ENCODE data around the gene PEX13.
"Not testable (repeated sequence)": the region's sequence is repeated elsewhere in the genome, so short reads cannot be mapped to it uniquely, and the experiment has no call there.

Gene PEX13

DNA sequence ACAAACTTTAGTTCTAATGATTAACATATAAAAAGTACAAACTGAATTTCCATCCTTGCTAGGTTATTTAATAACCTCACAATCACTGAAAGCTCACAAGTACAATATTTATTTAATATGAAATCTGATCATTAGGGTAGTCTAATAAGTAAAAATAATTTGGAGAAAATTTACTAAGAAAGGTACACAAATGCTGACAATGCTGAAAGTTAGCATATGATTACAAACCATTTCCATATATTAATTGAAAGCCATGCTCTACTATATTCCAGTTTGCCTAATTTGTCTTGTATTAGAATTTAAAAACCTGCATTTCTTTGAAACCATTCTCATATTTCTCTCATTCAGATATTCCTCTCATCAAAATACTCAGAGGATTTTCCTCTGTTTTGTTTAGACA, 8.2 kb upstream of the PEX13 start:
- DNase-seq = no peak

DNA sequence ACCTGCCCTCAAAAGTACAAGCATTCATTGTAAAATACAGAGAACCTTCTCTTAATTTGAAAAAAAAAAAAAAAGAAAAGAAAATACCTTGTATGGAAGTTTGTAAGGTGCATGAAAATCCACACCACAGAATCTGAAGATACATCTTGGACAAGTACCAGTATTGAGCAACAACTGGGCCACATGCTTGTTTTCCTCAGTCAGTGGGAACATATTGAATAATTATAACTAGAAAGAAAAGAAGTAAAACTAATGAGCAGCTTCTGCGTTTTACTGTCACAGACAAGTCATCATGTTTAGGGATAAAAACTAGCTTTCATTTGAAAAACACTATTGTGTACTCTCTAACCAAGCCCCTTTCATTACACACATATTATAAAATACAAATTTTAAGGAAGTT, 5.8 kb upstream of the PEX13 start:
- no peak for DNase-seq

DNA sequence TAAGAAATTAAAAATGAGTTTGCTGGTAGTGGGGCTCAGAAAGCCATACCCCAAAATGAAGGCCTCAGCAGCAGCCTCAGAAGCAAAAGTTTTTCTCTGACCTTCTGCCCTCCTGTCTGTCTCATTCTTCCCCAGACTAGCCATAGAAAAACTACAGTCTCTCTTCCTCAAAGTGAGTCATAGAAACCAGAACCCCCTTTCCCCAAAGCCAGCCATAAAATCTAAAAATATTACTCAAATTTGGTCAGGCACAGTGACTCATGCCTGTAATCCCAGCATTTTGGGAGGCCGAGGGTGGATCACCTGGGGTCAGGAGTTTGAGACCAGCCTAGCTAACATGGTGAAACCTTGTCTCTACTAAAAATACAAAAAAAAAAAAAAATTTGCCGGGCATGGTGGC, 5.2 kb upstream of the PEX13 start:
- not testable (repeated sequence) for DNase-seq

DNA sequence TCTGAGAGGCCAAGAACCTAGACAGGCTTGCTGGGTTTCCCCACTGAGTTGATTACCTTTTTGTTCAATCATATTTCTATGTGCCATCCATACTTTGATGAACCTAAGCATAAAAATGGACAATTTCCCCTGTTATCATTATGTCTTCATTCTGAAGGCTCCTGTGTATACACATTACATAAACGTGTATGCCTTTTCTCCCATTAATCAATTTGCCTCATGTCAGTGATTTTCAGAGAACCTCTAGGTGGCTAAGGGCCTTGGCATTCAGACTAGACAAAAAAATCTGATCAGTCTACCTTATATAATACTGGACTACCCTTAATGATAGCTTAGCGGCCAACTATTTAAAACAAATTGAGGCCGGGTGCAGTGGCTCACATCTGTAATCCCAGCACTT, 4.1 kb upstream of the PEX13 start:
- DNase-seq = no peak

DNA sequence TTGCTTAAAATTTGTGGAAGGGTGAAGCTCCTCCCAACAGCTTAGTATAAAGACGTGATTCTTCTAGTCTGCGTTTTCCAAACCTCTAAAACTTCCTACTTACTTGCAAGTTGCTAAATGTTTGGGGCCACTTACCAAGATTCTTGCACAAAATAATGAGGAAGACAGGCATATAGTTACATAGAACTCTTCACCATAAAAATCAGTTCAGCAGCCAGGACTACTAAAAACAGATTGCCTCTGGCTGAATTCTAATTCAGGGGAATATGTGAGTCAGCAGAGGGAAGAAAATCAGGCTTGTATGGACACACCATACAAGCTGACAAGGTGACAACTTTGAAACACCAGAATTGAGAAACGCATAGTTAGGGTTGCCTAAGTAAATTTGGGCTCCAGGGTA, 2.8 kb upstream of the PEX13 start:
- no peak for DNase-seq

DNA sequence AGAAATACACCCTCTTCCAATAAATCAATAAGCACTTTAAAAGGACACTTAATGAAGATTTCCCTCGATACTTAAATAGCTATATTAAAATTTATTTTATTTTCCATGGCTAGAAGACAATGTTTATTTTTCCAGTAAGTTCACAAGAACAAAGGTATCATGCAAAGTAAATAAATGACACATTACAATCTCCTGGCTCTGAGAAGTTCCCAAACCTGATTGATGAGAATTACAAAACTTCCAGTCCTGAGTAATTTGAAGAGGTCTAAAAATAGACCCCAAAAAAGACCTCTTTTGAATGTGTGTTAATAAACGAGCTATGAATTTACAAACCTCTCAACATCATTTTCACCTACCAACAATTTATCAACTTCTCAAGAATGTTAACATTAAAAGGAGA, 1.5 kb upstream of the PEX13 start:
- no peak for DNase-seq

DNA sequence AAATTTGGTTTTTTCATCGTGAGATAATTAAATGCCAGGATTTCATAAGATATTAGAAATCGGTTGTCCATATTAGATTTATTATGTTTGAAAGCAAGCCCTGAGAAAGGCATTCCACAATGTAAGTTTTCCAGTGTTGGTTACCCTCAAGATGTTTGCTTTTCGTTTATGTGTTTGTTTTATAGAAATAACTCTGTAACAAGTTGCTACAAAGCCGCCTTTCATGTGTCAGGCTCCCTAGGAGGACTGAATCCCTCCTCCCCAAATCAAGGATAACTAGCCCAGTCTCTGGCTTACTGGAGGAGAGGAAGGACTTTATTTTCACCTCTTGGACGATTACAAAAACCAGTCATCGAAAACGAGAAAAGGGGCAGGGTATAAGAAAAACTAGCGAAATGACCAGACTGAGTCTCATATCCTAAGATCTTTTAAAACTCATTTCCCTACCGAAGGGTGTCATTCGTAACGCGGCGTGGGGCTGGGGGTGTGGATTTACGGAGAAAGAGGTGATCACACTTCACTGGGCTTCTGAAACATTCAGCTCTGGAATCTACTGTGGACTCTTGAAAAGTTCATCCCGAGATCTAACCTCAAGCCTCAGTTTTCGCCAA, 1.0 kb upstream of the PEX13 start:
- DNase-seq = no peak

DNA sequence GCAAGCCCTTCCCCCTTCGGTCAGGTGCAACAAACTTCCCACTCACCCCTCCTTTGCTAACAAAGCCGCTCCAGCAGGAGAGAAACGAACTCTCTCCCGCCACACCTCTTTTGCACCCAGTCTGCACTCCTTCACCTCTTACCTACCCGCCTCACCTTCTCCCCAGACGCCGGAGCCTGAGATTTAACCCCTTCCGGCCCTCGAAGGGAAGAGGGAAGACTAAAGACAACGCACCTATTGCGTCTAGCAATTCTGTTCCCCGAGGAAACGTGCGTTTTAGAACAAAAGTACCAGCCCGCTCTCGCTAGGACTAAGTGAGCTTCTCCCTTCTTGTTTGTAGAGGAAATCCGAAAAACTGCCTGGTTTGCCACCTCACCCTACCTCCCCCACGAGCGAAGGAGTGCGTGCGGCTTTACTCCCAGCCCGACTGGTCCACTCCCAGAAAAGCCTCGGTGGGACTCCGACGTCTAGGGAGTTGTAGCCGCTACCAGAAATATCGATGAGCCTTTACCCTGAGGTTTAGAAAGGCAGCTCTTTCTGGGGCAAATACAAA, 441 bp upstream of the PEX13 start:
- peak; percentile 59 for DNase-seq

DNA sequence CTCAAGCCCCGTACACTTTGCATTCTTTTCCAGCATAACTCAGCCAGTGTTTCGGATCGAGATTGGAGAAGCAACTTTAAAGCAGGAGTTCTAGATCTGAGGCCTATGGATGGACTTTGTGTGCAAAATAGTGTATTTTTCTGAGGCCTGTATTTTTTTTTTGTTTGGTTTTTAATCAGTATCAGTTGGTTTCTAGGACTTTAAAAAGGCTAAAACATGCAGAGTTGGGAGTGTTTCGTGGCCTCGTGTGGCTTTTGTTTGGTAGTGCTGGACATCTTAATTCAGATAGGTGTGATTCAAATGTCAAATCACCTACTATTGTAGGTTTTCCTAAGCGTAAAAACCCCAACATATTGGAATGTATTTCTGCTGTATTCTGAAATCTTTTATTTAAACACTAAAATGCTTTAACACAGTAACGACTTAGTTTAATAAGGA, 817 bp downstream of the PEX13 start:
- no peak for DNase-seq

DNA sequence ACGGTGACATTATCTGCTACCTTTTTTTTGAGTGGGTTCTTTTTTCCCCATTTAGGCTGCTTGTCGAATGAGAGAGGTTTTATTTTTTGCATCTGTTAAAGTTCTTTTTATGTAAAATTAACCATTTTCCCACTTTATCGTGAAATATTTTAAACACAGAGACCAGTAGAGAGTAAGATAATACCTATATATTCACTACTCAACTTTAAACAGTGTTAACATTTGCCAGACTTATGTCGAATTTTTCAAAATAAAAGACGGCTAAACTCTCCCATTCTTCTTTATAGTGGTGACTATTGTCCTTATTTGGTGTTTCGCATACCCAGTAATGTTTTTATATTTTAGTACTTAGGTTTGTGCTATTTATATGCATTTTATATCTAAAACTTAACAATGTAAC, 1.3 kb downstream of the PEX13 start:
- no peak for DNase-seq

DNA sequence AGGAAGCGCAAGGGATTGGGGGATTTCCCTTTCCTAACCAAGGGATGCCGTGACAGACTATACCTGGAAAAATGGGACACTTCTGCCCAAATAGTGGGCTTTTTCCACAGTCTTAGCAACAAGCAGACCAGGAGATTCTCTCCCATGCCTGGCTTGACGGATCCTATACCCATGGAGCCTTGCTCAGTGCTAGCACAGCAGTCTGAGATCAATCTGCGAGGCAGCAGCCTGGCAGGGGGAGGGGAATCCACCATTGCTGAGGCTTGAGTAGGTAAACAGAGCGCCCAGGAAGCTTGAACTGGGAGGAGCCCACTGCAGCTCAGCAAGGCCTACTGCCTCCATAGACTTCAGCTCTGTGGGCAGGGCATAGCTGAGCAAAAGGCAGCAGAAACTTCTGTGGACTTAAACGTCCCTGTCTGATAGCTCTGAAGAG, 3.7 kb downstream of the PEX13 start:
- no peak for DNase-seq

DNA sequence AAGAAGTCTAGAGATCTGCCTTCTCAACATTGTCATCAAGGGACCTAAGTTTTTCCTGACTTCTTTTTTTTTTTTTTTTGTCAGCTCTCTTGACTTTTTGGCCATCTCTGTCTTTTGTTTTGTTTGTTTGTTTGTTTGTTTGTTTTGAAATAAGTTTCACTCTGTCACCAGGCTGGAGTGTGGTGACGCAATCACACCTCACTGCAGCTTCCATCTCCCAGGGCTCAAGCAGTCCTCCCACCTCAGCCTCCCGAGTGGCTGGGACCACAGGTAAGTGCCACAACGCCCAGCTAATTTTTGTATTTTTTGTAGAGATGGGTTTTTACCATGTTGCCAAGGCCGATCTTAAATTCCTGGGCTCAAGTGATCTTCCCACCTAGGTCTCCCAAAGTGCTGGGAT, 6.2 kb downstream of the PEX13 start:
- no peak for DNase-seq

DNA sequence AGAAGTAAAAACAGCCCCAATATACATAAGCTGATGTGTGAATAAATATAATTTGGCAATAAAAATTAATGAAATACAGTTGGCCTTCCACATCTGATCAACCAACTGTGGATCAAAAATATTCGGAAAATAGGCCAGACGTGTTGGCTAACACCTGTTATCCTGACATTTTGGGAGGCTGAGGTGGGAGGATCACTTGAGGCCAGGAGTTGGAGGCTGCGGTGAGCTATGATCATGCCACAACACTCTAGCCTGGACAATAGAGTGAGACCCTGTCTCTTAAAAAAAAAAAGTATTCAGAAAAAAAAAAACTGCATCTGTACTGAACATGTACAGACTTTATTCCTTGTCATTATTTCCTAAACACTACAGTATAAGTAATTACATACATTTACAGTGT, 12.0 kb downstream of the PEX13 start:
- DNase-seq = no peak

DNA sequence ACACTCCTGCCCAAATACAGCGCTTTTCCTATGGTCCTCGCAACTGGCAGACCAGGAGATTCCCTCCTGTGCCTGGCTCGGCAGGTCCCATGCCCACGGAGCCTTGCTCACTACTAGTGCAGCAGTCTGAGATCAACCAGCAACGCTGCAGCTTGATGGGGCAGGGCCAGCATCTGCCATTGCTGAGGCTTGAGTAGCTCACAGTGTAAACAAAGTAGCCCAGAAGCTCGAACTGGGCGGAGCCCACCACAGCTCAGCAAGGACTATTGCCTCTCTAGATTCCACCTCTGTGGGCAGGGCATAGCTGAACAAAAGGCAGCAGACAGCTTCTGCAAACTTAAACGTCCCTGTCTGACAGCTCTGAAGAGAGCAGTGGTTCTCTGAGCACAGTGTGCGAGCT, 17.1 kb downstream of the PEX13 start:
- not testable (repeated sequence) for DNase-seq

DNA sequence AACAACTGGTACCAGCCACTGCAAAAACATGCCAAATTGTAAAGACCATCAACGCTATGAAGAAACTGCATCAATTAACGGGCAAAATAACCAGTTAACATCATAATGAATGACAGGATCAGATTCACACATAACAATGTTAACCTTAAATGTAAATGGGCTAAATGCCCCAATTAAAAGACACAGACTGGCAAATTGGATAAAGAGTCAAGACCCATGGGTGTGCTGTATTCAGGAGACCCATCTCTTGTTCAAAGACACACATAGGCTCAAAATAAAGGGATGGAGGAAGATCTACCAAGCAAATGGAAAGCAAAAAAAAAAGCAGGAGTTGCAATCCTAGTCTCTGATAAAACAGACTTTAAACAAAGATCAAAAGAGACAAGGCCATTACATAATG, 19.1 kb downstream of the PEX13 start:
- DNase-seq = not testable (repeated sequence)

DNA sequence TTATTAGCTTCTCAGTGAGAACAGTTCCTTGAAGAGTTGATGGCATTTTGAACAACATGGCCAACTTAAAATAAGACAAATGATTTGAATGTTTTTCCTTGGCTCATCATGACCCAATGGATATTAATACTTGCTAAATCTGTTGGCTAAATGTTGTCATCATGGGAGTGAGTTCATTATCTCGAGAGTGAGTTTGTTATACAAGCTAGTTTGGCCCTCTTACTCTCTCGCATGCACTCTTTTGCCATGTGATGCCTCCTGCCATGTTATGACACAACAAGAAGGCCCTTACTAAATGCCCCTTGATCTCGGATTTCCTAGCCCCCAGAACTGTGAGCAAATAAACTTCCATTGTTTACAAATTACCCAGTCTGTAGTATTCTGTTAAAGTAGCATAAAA, 25.3 kb downstream of the PEX13 start:
- DNase-seq = no peak

DNA sequence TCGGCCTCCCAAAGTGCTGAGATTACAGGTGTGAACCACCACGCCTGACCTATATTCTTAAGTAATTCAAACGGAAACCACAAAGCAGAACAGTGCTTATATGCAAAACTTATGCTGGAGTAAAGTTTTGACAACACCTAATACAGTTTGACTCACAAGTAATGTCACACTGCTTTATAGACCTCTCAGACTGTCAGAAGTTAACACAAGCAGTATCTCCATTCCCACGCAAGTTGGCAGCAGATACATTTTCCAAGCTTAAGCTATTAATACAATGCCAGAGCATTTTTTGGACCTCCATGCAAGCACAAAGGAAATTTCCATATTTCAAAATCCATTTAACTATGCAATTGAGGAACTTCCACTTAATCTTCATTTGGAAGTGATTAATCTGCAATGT, 27.1 kb downstream of the PEX13 start:
- no peak for DNase-seq

DNA sequence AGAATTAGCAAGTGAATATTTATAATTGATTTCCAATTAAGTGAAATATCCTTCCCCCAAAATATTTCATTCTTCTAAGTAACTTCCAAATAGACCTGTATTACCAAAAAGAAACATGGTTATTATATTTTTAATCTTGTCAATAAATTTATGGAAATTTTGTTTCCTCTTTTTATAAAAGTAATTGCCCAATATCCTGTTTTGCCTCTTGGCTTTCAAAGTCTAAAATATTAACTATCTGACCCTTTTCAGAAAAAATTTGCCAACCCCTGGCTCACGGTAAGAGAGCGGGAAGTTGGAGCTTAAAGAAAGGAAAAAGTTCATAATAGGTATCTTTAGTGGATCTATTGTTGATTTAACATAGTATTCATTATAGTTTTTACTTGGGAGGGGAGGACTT, 27.7 kb downstream of the PEX13 start:
- DNase-seq = no peak

DNA sequence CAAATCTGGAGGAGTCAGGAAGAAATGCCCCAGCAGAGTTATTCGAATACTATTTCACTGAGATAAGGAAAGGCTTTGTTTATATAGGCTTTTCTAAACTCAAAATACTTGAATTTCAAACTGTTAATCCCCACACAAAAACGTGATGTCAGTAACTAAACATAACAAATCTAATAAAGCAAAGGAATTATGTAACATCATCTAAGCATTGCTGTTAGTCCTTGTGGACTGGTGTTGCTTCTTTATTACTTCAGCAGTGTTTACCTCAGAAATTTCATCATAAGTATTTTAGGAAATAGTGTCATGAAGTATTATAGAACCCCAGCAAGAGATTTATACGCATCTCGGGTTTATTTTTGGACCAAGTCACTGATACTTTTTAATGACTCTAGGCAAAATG, 28.5 kb downstream of the PEX13 start:
- DNase-seq = no peak

DNA sequence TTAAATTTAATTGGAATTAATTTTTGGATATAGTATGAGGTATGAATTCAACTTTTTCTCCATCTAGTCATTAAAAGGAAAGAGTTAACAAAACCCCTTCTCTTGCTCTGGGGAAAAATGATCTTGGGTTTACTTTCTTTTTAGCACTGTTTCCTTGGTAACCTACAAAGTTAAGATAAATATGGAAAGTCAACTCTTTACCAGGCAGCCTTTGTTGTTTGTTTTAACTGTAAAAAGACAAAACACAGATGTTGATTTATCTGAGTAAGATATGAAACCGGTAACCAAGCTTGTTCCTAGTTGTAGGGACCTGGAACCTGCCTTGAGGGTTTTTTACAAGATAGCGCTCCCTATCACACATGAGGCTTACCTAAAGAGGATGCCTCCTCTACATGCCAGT, 38.0 kb downstream of the PEX13 start:
- DNase-seq = no peak

DNA sequence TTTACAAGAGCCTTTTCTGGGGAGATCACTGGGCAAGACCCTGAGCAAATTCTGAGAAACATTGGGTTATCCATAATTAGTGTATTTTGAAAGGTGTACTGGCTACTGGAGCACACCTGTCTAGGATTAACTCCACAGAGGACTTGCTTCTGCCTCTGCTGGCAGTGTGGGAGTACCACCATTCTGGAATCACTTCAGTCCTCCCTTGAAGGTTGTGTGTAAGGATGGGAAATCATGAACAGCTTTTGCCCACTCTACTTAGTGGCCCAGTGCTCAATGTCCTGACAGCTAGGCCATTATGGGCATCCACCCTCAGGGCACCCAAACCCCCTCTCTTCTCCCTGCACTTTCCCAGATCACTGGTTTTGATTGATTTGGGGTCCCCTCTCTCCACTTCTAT, 40.0 kb downstream of the PEX13 start:
- DNase-seq = no peak

DNA sequence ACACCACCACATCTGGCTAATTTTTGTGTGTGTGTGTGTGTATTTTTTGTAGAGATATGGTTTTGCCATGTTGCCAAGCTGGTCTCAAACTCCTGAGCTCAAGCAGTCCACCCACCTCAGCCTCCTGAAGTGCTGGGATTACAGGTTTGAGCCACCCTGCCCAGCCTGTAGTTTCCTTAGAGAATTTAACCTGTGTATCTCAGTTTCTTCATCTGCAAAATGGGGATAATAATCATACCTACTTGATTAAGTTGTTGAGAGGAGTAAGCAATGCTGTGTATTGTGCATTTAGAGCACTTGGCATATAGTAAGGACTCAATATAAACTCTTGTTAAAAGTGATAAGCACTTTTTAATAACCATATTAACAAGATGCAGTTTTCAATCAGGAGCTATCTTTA, 41.9 kb downstream of the PEX13 start:
- no peak for DNase-seq

DNA sequence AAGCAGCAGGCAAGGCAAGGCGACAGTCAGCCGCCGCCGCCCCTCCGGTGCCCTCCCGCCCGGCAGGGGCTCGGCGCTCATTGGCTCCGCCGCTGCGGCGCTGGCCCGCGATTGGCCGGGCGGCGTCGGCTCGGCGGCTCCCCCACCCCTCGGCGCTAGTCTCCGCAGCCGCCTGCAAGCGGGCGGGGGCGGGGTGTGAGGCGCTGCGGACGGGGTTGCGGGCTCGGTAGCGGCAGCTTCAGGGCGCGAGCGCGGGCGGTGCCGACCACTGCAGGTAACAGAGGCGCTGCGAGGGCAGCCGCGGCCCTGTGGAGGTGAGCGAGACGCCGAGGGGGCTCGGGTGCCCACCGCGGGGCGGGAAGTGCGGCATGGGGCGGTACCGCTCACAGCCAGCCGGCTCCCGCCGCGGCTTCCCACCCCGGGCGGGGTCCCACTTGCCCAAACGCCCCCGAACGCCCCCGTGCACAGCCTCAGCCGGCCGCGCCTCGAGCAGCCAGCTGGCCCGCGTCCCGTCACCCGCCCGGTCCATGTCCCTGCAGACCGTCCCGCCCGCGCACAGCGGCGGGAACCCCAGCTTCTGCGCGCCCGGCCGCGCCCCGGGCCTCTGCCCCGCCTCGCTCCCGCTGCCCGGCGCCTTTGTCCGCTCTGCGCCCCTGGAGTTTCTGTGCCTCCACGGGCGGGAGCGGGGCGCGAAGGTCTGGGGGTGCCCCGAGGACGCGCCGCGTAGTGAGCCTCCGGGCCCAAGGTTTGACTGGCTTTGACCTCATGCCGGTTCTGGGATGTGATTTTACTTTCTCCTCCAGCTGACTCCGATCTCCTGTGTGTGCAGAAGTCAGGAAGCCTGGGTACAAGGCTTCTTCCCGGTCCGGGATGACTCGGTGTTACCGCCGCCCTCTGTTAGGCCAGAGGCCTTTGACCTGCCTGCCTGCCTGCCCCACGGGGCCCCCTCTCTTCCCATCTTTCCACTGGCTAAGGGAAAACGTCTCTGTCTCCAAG, 48.5 kb downstream of the PEX13 start, which contains the start of gene SANBR:
TSS of gene SANBR (plus strand) at position 158 of the 996 bp plus-strand sequence. CDS start 4,480 bp downstream, outside the sequence.
- DNase-seq = peak; percentile 79

DNA sequence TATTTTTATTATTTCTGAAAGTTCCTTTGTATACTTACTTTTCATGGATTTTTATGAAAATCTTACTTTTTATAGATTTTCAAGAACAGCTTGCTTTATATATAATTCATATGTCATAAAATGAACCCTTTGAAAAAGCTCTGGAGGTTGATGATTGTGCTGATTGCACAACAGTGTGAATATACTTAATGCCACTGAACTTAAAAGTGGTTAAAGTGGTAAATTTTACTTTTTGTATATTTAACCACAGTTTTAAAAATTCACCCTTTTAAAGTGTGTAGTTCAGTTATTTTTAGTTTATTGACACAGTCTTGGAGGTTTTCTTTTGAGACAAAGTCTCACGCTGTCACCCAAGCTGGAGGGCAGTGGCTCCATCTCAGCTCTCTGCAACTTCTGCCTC, 56.6 kb downstream of the PEX13 start:
- DNase-seq = no peak

Data from activated effector memory CD4-positive, alpha-beta T cell treated with Interleukin-2 at 50 U/mL for 16 hours (primary cell).